ENCODE measurements around the gene C17orf58.

- TF ChIP-seq CTCF (conservative IDR thresholded peaks at IDR 0.05; ENCODE audit: low read length): no peak
- TF ChIP-seq EZH2phosphoT487 (IDR thresholded peaks at IDR 0.05; ENCODE audit: borderline replicate concordance): no peak
These were observed 23.0 kb upstream of the C17orf58 start for GRCh38 chr17:68019336-68019674.
